Measurements from ENCODE around the gene PRKAR2B. TPM values are rescaled to one million over a fixed set of nuclear protein-coding genes. Genes with fewer than 3 reads are reported as not detected.

PRKAR2B gene
- total RNA-seq, 1 donor from 2014 or later = 1.0 TPM

DNA sequence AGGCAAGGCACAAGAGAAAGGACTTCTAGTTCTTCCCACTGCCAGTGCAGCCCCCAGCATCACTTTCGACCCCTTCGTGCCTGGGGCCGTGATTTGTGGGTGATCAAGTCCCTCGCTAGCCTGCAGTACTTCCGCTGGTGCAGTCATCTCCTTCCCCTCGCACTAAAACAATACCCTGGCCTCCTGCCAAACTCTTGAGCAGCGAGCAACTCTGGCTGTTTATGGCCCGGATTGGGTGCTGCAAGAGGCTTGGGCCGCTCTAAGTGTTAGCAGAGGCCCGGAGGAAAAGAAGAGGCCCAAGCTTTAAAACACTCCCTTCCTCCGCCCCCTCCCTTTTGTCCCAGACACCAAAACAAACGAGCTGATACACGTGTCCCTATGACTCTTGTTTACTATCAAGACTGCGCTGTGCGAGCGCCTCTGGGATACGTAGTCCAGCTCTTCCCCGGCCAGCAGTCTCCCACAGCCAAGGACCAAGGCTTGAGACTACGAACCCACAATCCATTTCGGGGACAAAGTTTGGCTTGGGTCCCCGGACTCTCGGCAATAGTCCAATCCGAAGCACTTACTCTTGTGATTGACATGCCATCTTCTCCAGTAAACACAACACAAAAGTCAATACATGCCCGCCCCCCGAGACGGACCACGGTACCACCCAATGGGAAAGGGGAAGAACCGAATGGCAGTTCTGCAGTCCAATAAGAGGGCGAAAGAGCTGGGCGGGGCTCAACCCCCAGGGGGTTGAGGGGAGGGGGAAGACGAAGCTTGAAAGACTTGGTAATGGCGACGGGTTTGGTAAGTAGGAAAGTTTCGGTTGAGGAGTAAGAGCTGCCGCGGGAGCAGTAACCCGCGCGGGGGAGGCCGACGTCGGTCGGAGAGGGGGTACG lies 124.0 kb downstream of the PRKAR2B start, which contains the start of gene HBP1:
HBP1 (plus strand) TSS at position 771 of the 887 bp plus-strand sequence. CDS start 10,891 bp downstream, outside the sequence.
- Mint-ChIP-seq H3K9me3 (no peaks in the 10 kb centered on the region), H3K27ac (peak within 1 kb of the TSS; percentile 97), H3K36me3 (ENCODE audit: low read depth) (peaks cover 2% of the 10 kb centered on the region), H3K4me3 (peak within 1 kb of the TSS; percentile 88), H3K27me3 (ENCODE audit: insufficient read depth) (peaks cover 10% of the 10 kb centered on the region), H3K4me1 (ENCODE audit: low read depth) (peaks cover 26% of the 10 kb centered on the region)
- DNase-seq (ENCODE audit: low spot score) = peak; percentile 97
- intact Hi-C loops (cut with micrococcal nuclease) = loop anchor here (1.0 to 5.0 kb wide), 20 partner anchors 12 to 1636 kb away; partner anchors contain the start of genes BCAP29, CCDC71L, DLD and PIK3CG

DNA sequence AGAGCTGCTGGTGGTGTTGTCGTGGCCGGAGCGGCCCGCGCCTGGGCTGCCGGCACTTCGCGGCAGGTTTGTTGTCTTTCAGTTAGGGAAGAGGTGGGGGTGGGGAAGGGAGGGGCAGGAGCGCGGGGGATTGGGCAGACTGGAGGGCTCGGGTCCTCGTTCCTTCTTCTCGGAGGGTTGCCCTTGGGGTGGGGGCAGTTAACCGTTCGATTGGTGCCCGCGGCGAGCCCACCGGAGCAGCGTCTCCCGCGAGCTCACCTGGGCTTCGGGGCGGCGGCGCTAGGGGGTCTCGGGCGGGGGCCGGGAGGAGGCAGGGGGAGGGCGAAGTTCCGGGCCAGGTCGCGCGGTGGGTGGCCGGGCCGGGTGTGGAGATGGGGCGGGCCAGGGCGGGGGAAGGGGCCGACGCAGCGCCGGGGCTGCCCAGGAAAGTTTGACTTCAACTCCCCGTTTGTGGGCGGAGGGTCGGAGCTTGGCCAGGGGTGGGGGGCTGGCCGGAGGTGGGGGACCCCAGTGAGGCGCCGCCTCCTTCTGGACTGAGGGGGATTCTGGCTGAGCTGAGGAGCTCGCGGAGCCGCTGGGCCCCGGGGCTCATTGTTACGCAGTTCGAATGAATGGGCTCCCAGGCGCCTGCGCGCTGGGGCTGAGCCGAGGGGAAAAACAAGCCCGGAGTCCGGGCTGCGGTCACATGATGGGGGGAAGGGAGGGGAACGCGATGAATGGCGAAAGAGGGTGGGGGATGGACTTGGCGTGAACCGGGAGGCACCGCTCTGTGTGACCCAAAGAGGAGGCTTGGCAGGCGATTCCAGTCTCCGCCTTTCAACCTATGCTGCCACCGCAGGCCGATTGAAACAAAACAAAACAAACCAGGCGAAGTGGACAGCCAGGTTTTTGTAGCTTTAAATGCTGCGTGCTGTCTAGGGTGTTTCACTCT lies 124.9 kb downstream of the PRKAR2B start:
- H3K27me3 Mint-ChIP-seq (ENCODE audit: insufficient read depth) = peaks cover 10% of the 10 kb centered on the region
- H3K4me3 Mint-ChIP-seq = peak overlapping the region; percentile 88
- intact Hi-C loops (cut with micrococcal nuclease) = loop anchor here (2.0 to 10.0 kb wide), 9 partner anchors 122 to 1875 kb away; partner anchors contain the start of genes BCAP29, RINT1 and SYPL1
- H3K27ac Mint-ChIP-seq = peak overlapping the region; percentile 97
- peaks cover 5% of the 10 kb centered on the region for H3K36me3 Mint-ChIP-seq (ENCODE audit: low read depth)
- H3K9me3 Mint-ChIP-seq = no peaks in the 10 kb centered on the region
- peak; percentile 85 for DNase-seq (ENCODE audit: low spot score)
- peaks cover 35% of the 10 kb centered on the region for H3K4me1 Mint-ChIP-seq (ENCODE audit: low read depth)

DNA sequence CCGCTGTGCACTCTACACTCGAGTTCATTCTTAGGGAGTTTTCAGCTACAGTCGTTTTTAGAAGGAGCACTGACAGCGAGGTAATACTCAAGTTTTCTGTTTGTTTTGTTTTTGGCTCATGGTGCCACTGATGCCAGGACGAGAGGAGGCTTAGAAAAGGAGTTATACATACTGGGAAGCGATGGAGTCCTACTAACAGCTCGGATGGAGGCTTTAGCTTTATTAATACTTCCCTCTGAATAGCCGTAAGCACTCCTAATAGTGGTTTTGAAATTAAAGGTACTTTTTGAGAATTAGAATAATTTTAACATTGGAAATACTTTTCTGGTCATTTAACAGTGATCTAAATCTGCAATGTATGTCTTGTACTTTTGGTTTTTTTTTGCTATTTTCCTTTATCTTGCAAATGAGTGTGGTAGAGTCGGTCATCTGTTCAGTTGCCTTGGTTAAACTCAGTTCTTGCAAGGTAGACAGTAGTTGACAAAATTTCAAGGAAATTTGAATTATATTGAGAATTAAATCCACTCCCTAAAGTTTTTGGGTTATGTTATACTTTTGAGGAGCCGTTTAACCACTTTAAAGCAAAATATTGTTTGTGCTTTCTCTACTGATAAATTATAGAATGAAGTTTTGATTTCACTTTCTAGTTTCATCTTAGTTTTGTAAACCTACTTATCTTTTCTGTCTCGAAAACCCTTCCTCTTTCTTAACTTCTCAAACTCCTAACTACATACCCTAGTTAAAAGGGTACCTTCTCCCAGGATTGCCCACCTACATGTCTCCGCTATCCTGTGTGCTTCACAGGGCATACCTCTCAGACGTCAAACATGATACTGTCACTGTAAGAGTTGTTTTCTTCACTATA lies 125.8 kb downstream of the PRKAR2B start:
- peaks cover 7% of the 10 kb centered on the region for H3K36me3 Mint-ChIP-seq (ENCODE audit: low read depth)
- intact Hi-C loops (cut with micrococcal nuclease) = loop anchor here (10.0 kb wide), 1 partner anchor 1875 kb away; no protein-coding TSS in a partner anchor
- no peak for DNase-seq (ENCODE audit: low spot score)
- peak overlapping the region; percentile 93 for H3K27ac Mint-ChIP-seq
- peaks cover 41% of the 10 kb centered on the region for H3K4me1 Mint-ChIP-seq (ENCODE audit: low read depth)
- peaks cover 5% of the 10 kb centered on the region for H3K27me3 Mint-ChIP-seq (ENCODE audit: insufficient read depth)
- peak overlapping the region; percentile 88 for H3K4me3 Mint-ChIP-seq
- H3K9me3 Mint-ChIP-seq = no peaks in the 10 kb centered on the region

DNA sequence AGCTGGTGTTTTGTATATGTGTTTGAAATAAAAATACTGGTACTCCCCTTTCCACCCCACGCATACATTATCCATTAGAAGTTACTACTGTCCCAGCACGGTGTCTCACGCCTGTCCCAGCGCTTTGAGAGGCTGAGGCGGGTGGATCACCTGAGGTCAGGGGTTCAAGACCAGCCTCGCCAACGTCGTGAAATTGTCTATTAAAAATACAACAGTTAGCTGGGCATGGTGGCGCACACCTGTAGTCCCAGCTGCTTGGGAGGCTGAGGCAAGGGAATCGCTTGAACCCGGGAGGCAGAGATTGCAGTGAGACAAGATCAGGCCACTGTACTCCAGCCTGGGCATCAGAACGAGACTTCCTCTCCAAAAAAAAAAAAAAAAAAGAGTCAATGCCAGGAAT lies 127.0 kb downstream of the PRKAR2B start:
- Mint-ChIP-seq H3K4me1 (ENCODE audit: low read depth) (peaks cover 41% of the 10 kb centered on the region), H3K4me3 (no peak overlapping the region), H3K36me3 (ENCODE audit: low read depth) (peaks cover 7% of the 10 kb centered on the region), H3K27me3 (ENCODE audit: insufficient read depth) (no peaks in the 10 kb centered on the region), H3K9me3 (no peaks in the 10 kb centered on the region), H3K27ac (no peak overlapping the region)
- no peak for DNase-seq (ENCODE audit: low spot score)
- intact Hi-C loops (cut with micrococcal nuclease) = loop anchor here (10.0 kb wide), 1 partner anchor 1877 kb away; no protein-coding TSS in a partner anchor

DNA sequence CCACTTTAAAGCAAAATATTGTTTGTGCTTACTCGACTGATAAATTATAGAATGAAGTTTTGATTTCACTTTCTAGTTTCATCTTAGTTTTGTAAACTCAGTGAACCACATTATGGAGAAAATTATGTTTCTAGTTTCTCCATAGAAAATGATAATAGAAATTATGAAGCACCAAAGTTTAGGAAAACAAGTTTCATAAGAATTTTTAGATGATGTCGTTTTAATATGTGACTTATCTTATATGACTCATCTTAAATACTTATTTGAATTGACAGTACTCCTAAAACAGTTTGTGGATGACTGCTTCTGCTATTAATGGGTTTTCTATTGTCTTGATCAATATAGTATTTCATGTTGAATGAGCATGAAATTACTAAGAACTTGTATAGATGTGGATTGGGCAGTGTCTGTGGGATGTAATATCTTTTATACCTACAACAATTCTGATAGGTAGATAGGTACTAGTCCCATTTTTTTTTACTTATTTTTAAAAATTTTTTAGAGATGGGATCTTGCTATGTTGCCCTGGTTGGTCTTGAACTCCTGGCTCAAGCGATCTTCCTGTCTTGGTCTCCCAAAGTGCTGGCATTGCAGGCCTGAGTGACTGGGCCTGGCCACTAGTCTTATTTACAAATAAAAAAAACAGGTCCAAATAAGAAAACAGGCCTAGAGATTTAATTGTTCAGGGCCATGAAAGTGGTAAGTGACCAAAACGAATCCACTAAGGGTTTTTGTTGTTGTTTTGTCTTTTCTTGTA lies 127.9 kb downstream of the PRKAR2B start:
- intact Hi-C loops (cut with micrococcal nuclease) = loop anchor here (1.0 to 10.0 kb wide), 3 partner anchors 643 to 1878 kb away; no protein-coding TSS in a partner anchor
- peaks cover 38% of the 10 kb centered on the region for H3K4me1 Mint-ChIP-seq (ENCODE audit: low read depth)

DNA sequence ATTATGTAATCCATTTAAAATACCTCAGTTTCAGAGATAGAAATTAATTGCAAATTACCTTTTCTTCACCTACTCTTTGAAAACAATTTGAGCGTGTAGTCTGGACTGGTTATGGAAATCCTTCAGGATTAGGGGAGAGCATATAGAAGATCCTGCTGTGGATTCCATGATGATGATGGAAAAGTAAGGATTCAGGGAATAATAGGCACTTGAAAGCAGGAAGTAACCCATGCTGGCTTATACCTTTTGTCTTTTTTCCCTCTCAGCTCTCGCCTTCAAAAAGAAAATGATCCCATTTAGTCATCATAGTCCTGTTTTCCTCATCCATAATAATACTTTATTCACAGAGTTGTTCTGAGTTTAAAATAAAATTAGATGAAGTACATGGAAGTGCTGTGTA lies 128.7 kb downstream of the PRKAR2B start:
- peak overlapping the region; percentile 27 for H3K27ac Mint-ChIP-seq
- H3K27me3 Mint-ChIP-seq (ENCODE audit: insufficient read depth) = no peaks in the 10 kb centered on the region
- H3K4me1 Mint-ChIP-seq (ENCODE audit: low read depth) = peaks cover 30% of the 10 kb centered on the region
- peaks cover 7% of the 10 kb centered on the region for H3K36me3 Mint-ChIP-seq (ENCODE audit: low read depth)
- intact Hi-C loops (cut with micrococcal nuclease) = loop anchor here (10.0 kb wide), 1 partner anchor 1878 kb away; no protein-coding TSS in a partner anchor
- DNase-seq (ENCODE audit: low spot score) = no peak
- H3K9me3 Mint-ChIP-seq = no peaks in the 10 kb centered on the region
- H3K4me3 Mint-ChIP-seq = no peak overlapping the region

More for the DNA sequence above, 127.9 kb downstream of the PRKAR2B start:
- Mint-ChIP-seq H3K9me3 (no peaks in the 10 kb centered on the region), H3K27ac (no peak overlapping the region), H3K27me3 (ENCODE audit: insufficient read depth) (no peaks in the 10 kb centered on the region), H3K4me3 (no peak overlapping the region), H3K36me3 (ENCODE audit: low read depth) (peaks cover 7% of the 10 kb centered on the region)
- DNase-seq (ENCODE audit: low spot score) = no peak

DNA sequence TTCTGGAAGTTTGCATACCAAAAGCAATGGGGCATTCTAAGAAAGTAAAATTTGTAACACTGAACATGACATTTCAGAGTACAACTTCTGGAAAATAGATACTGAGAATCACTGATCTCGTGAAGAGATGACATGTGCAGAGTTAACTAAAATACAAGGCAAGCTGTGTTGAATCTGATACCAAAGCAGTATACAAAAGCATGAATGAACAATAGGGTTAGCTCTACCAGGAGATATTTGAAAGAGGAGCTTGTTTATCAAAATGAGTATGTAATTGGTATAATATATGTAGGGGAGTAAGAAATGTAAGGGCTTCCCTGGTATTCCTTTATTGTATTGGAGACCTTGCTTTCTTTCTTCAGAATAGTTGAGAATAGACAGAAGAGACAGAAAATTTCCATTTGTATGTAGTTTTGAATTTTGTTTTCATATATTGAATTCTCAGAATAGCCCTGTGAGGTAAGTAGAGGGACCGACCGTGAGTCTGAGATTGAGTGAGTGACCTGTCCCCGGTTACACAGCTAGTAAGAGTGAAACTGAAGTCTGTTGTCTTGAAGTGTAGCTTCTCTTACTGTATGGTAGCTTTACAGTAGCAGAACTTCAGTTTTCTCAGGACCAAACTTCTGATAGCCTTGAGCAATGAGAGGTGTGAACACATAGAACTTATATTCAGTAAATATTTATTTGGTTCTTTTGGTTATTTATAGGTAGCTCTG lies 129.3 kb downstream of the PRKAR2B start:
- H3K4me1 Mint-ChIP-seq (ENCODE audit: low read depth) = peaks cover 27% of the 10 kb centered on the region
- peaks cover 7% of the 10 kb centered on the region for H3K36me3 Mint-ChIP-seq (ENCODE audit: low read depth)
- no peaks in the 10 kb centered on the region for H3K27me3 Mint-ChIP-seq (ENCODE audit: insufficient read depth)
- H3K4me3 Mint-ChIP-seq = peak overlapping the region; percentile 2
- no peaks in the 10 kb centered on the region for H3K9me3 Mint-ChIP-seq
- peak overlapping the region; percentile 12 for H3K27ac Mint-ChIP-seq
- DNase-seq (ENCODE audit: low spot score) = no peak
- intact Hi-C loops (cut with micrococcal nuclease) = loop anchor here (10.0 kb wide), 1 partner anchor 1879 kb away; no protein-coding TSS in a partner anchor

DNA sequence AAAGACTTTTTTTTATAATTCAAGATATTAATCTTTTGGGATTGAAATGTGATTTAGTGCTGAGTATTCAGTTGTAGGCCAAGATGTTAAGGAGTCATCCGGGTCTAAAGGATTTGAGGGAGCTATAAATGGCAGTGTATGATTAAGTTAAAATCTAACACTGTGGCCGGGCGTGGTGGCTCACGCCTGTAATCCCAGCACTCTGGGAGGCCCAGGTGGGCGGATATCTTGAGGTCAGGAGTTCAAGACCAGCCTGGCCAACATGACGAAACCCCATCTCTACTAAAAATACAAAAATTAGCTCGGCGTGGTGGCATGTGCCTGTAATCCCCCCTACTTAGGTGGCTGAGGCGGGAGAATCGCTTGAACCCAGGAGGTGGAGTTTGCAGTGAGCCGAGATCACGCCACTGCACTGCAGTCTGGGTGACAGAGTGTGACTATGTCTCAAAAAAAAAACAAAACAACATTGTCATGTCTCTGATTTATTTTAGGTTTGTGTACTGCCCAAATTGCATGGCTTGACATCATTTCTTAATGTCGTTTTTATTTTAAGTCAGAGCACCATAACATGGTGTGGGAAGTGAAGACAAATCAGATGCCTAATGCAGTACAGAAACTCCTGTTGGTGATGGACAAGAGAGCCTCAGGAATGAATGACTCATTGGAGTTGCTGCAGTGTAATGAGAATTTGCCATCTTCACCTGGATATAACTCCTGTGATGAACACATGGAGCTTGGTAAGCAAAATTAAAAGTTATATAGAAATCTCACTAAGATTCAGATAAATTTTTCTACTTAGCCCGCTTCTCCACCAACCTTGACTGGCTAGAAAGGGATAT lies 135.0 kb downstream of the PRKAR2B start:
- no peak overlapping the region for H3K4me3 Mint-ChIP-seq
- no peaks in the 10 kb centered on the region for H3K9me3 Mint-ChIP-seq
- peaks cover 24% of the 10 kb centered on the region for H3K4me1 Mint-ChIP-seq (ENCODE audit: low read depth)
- H3K27me3 Mint-ChIP-seq (ENCODE audit: insufficient read depth) = no peaks in the 10 kb centered on the region
- DNase-seq (ENCODE audit: low spot score) = no peak
- intact Hi-C loops (cut with micrococcal nuclease) = loop anchor here (1.0 to 10.0 kb wide), 2 partner anchors 11 to 1885 kb away; no protein-coding TSS in a partner anchor
- H3K36me3 Mint-ChIP-seq (ENCODE audit: low read depth) = peaks cover 18% of the 10 kb centered on the region
- peak overlapping the region; percentile 14 for H3K27ac Mint-ChIP-seq

DNA sequence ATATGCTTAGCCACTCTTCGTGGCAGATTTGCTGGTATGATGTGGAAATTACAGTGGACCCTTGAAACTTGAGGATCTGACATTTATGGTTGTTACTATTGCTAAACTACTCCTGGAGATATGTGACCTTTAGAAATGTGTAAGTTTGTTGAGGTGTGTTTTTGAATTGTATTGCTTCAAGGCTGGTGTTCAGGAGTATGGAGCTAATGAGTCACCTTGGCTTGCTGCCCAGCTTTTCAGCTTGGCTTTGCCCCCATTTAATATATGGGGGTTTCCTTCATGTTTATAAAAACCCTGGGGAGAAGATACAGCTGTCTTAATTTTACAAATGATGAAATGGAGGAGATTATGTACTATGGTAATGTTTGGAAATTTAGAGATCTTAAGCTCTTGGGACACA lies 135.9 kb downstream of the PRKAR2B start:
- Mint-ChIP-seq H3K36me3 (ENCODE audit: low read depth) (peaks cover 25% of the 10 kb centered on the region), H3K27me3 (ENCODE audit: insufficient read depth) (no peaks in the 10 kb centered on the region)

DNA sequence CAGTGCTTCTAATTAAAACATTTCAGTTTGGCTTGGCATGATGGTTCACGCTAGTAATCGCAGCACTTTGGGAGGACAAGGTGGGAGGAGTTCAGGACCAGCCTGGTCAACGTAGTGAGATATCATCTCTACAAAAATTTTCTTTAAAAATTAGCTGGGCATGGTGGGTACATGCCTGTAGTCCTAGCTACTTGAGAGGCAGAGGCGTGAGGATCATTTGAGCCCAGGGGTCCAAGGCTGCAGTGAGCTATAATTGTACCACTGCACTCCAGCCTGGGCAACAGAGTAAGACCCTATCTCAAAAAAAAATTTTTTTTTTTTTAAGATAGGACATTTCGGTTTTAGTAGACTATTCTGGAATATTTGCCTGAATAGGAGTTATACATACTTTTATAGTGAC lies 136.7 kb downstream of the PRKAR2B start:
- H3K36me3 Mint-ChIP-seq (ENCODE audit: low read depth) = peaks cover 30% of the 10 kb centered on the region
- no peaks in the 10 kb centered on the region for H3K9me3 Mint-ChIP-seq
- intact Hi-C loops (cut with micrococcal nuclease) = no loop called here
- no peak overlapping the region for H3K27ac Mint-ChIP-seq
- no peak for DNase-seq (ENCODE audit: low spot score)
- peaks cover 19% of the 10 kb centered on the region for H3K4me1 Mint-ChIP-seq (ENCODE audit: low read depth)
- no peak overlapping the region for H3K4me3 Mint-ChIP-seq
- no peaks in the 10 kb centered on the region for H3K27me3 Mint-ChIP-seq (ENCODE audit: insufficient read depth)

More for the DNA sequence above, 135.9 kb downstream of the PRKAR2B start:
- H3K27ac Mint-ChIP-seq = peak overlapping the region; percentile 59
- H3K9me3 Mint-ChIP-seq = no peaks in the 10 kb centered on the region
- no peak overlapping the region for H3K4me3 Mint-ChIP-seq
- peaks cover 19% of the 10 kb centered on the region for H3K4me1 Mint-ChIP-seq (ENCODE audit: low read depth)
- intact Hi-C loops (cut with micrococcal nuclease) = loop anchor here (1.0 kb wide), 1 partner anchor 12 kb away; no protein-coding TSS in a partner anchor
- no peak for DNase-seq (ENCODE audit: low spot score)

All from activated T-helper 1 cell treated with anti-CD3 and anti-CD28 coated beads, Interleukin-12 subunit alpha, Interleukin-12 subunit beta, Interleukin-2, Interleukin-4 antibody, amounts not matched to agents 30 ng/mL and 10 ng/mL and 1 ng/mL, durations not matched to agents 14 hours and 24 hours and 36 hours (primary cell).